ENCODE results near the gene REST.

GRCh38 chr4:56986952-56987351 lies 79.3 kb downstream of the REST start:
- TF ChIP-seq CTCF (conservative IDR thresholded peaks at IDR 0.05) (no peak), EZH2 (IDR thresholded peaks at IDR 0.05; ENCODE audit: low read depth) (no peak)
